AML-193 (cell line): ENCODE measurements around the gene RCL1.
"Not testable (repeated sequence)": the region's sequence is repeated elsewhere in the genome, so short reads cannot be mapped to it uniquely, and the experiment has no call there.

Experiments
- DNase-seq, 2 experiments: peaks; one replicate each; lab custom pipeline; 2025; lab: John Stamatoyannopoulos, UW

Gene RCL1

GRCh38 chr9:4886698-4887097, 94.0 kb downstream of the RCL1 start:
- no peak for DNase-seq

- DNase-seq = no peak
Measured at GRCh38 chr9:4887556-4887955, 94.8 kb downstream of the RCL1 start.

GRCh38 chr9:4890242-4890641, 97.5 kb downstream of the RCL1 start:
- no peak for DNase-seq

GRCh38 chr9:4890929-4891328, 98.2 kb downstream of the RCL1 start:
- no peak for DNase-seq

- DNase-seq = no peak
Measured at GRCh38 chr9:4891674-4892073, 98.9 kb downstream of the RCL1 start.

GRCh38 chr9:4892501-4893194, 99.9 kb downstream of the RCL1 start:
- DNase-seq = no peak

GRCh38 chr9:4894076-4894475, 101.3 kb downstream of the RCL1 start:
- DNase-seq = no peak

GRCh38 chr9:4899853-4900252, 107.1 kb downstream of the RCL1 start:
- DNase-seq = not testable (repeated sequence)

- not testable (repeated sequence) for DNase-seq
Measured at GRCh38 chr9:4901401-4902134, 108.8 kb downstream of the RCL1 start.

GRCh38 chr9:4902135-4902475, 109.4 kb downstream of the RCL1 start:
- DNase-seq = no peak

GRCh38 chr9:4904322-4905134, 111.8 kb downstream of the RCL1 start:
- no peak for DNase-seq

- no peak for DNase-seq
Measured at GRCh38 chr9:4905135-4905490, 112.4 kb downstream of the RCL1 start.
